Nephron progenitor cell (in vitro differentiated cells): ENCODE data around the gene F3.

Experiments used
- DNase-seq: peaks from one replicate; pipeline ENCODE4 v3.0.0; 2021
- H3K27ac Mint-ChIP-seq: 2 replicates; pipeline ENCODE4 v1.8.0; 2021; ENCODE audit warnings: mild to moderate bottlenecking, moderate library complexity, mixed read lengths
- H3K27me3 Mint-ChIP-seq: 2 replicates; pipeline ENCODE4 v1.8.0; 2021; ENCODE audit warnings: mild to moderate bottlenecking, low read depth, mixed read lengths; ENCODE audit not compliant: poor library complexity
- H3K36me3 Mint-ChIP-seq: 2 replicates; pipeline ENCODE4 v1.8.0; 2021; ENCODE audit warnings: low read depth, mixed read lengths
- H3K4me1 Mint-ChIP-seq: 2 replicates; pipeline ENCODE4 v1.8.0; 2021; ENCODE audit warnings: mixed read lengths
- H3K4me3 Mint-ChIP-seq: 2 replicates; pipeline ENCODE4 v1.8.0; 2021; ENCODE audit warnings: mild to moderate bottlenecking, moderate library complexity, mixed read lengths
- H3K9me3 Mint-ChIP-seq: 2 replicates; pipeline ENCODE4 v1.8.0; 2021; ENCODE audit warnings: mild to moderate bottlenecking, moderate library complexity, mixed read lengths
- TF ChIP-seq, protein P1 (sequence below): fragments of 200-600 bp; sonication (generic); IDR thresholded peaks from 2 replicates; pipeline ENCODE4 v1.5.0; 2021; ENCODE audit warnings: antibody characterized with exemption

F3 gene

DNA sequence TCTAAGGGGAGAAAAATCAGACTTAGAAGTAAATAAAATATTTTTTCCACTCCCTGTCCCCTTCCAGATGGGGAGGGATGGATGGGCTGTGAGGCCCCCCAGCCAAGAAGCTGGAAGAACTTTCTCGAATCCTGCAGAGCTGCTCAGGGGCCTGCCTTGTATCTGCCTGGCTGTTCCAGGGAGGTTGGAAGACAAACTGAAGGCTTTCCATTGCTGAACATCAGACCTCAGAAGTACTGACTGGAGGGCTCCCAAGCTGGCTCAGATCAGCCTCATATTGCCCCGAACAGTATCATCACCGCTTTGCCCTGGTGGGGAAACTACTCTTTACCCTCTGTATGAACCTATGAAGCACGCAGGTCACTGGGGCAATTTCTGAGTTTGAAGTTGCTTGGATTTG lies 12.4 kb upstream of the F3 start:
- Mint-ChIP-seq H3K36me3 (no peaks in the 10 kb centered on the region), H3K9me3 (no peaks in the 10 kb centered on the region), H3K27me3 (no peaks in the 10 kb centered on the region), H3K4me3 (no peak overlapping the region), H3K27ac (peak overlapping the region; percentile 70), H3K4me1 (peaks cover 62% of the 10 kb centered on the region)
- TF ChIP-seq, protein P1, sequence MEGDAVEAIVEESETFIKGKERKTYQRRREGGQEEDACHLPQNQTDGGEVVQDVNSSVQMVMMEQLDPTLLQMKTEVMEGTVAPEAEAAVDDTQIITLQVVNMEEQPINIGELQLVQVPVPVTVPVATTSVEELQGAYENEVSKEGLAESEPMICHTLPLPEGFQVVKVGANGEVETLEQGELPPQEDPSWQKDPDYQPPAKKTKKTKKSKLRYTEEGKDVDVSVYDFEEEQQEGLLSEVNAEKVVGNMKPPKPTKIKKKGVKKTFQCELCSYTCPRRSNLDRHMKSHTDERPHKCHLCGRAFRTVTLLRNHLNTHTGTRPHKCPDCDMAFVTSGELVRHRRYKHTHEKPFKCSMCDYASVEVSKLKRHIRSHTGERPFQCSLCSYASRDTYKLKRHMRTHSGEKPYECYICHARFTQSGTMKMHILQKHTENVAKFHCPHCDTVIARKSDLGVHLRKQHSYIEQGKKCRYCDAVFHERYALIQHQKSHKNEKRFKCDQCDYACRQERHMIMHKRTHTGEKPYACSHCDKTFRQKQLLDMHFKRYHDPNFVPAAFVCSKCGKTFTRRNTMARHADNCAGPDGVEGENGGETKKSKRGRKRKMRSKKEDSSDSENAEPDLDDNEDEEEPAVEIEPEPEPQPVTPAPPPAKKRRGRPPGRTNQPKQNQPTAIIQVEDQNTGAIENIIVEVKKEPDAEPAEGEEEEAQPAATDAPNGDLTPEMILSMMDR = no peak
- DNase-seq = no peak

DNA sequence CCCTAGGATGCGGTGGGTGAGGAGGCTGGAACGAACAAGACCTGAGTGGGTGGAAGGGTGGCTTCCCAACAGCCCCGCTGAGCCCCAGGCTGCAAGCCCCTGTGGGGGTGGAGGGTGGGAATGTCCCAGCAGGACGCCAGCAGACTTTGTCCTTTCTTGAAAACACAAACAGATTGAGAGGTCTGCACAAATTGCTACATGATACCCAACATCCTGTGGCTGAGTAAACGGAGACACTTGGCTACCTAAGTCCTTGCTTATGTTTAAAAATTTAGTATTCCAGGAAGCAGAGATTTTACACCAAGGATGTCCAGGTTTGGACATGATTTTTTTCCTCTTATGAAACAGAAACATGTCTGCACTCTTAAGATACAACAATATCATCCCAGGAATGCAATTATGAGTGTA lies 11.8 kb upstream of the F3 start:
- no peaks in the 10 kb centered on the region for H3K9me3 Mint-ChIP-seq
- DNase-seq = peak; percentile 24
- peaks cover 62% of the 10 kb centered on the region for H3K4me1 Mint-ChIP-seq
- TF ChIP-seq, protein P1 = no peak
- H3K4me3 Mint-ChIP-seq = peak overlapping the region; percentile 54
- H3K27ac Mint-ChIP-seq = peak overlapping the region; percentile 93
- no peaks in the 10 kb centered on the region for H3K27me3 Mint-ChIP-seq
- H3K36me3 Mint-ChIP-seq = no peaks in the 10 kb centered on the region

DNA sequence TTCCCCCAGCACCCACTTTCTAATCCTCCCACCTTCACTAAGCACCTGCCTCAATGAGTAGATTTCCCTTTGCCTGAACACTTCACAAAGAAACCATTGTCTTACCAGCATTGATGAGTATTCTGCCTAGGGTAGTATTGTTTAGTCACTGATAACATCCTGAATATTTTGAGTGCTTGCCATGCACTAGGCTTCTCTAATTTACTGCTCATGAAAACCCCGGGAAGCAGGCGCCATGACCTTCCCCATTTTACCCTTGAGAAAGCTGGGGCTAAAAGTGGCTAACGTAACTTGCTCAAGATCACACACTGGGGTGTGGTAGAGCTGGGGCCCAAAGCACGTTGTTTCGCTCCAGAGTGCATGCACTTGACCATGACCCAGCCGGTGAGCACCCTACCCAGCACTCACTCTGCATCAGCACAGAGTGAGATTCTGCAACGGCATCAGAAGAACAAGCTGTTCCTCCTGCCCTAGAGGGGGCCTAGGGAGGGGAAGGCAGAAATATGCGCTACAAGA lies 10.6 kb upstream of the F3 start:
- no peak for DNase-seq
- Mint-ChIP-seq H3K36me3 (no peaks in the 10 kb centered on the region), H3K4me3 (no peak overlapping the region), H3K27me3 (no peaks in the 10 kb centered on the region), H3K4me1 (peaks cover 67% of the 10 kb centered on the region), H3K27ac (peak overlapping the region; percentile 17), H3K9me3 (peaks cover under 1% of the 10 kb centered on the region)
- TF ChIP-seq, protein P1 = no peak

DNA sequence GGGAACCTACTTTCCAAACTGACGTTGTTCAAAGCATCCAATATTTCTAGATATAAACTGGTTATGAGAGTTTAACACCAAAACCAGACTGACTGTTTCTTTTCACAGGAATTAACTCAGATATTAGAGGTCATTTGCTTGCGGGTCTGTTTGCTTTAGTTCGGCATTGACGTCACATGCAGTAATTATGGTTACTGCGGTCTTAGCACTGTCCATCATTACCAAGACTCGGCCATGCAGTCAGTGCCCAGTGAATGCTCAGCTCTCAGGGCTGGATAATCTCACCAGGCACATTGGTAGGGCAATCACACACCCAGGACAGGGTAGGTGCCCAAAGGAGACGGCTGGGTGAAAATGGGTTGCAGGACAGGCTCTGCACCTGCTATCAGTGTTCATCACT lies 9.9 kb upstream of the F3 start:
- Mint-ChIP-seq H3K9me3 (peaks cover 4% of the 10 kb centered on the region), H3K4me1 (peaks cover 67% of the 10 kb centered on the region), H3K36me3 (no peaks in the 10 kb centered on the region), H3K4me3 (no peak overlapping the region), H3K27me3 (no peaks in the 10 kb centered on the region), H3K27ac (no peak overlapping the region)
- DNase-seq = no peak
- TF ChIP-seq, protein P1 = no peak

DNA sequence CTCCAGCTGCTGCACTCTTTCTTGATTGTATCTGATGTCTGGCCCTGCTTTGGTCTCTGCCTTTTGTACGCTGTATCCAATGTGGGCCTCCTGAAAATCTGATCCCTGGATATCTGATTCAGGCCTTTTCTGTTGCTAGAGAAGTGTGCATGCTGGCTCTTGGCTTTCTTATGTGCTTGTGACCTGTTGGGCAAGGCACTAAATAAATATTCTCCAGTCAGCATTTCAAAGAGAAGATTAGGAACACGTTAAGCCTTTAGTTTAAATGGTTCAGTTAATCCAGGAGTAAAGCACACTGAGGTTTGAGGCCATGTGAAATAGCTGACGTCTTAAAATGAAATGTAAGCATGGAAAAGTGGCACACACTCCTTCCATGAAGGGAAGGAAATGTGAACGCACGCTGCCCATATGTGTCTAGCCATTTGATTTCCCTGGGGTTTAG lies 9.3 kb upstream of the F3 start:
- Mint-ChIP-seq H3K27ac (peak overlapping the region; percentile 95), H3K4me3 (no peak overlapping the region), H3K4me1 (peaks cover 67% of the 10 kb centered on the region), H3K36me3 (no peaks in the 10 kb centered on the region), H3K9me3 (peaks cover 4% of the 10 kb centered on the region), H3K27me3 (no peaks in the 10 kb centered on the region)
- TF ChIP-seq, protein P1 = no peak
- DNase-seq = no peak

DNA sequence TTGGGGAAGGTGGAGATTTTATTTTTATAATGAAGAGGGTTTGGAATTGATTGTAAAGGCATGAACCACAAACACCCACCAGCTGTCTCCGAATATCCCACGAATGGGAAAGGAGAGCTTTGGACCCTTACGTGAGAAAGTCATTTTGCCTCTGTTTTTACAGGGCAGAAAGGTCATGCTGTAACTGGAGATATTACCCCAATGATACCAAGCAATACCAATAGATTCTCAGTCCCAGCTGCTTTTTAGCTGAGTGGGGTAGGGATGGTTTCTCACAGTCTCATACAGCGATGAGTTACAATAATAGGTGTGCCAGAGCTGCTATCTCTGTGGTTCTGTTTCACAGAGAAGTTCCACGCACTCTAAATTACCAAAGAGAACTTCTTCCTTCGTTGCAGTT lies 8.8 kb upstream of the F3 start:
- Mint-ChIP-seq H3K4me1 (peaks cover 65% of the 10 kb centered on the region), H3K36me3 (no peaks in the 10 kb centered on the region), H3K9me3 (peaks cover 4% of the 10 kb centered on the region), H3K4me3 (peak overlapping the region; percentile 18), H3K27ac (peak overlapping the region; percentile 95), H3K27me3 (no peaks in the 10 kb centered on the region)
- TF ChIP-seq, protein P1 = no peak
- no peak for DNase-seq
